Rectal smooth muscle tissue (tissue), 1 donor: Measurements from ENCODE around the gene CTXND2.
A peak's percentile ranks its signal among the peaks of the same experiment; 100 is the strongest.
"Not testable (repeated sequence)": the region's sequence is repeated elsewhere in the genome, so short reads cannot be mapped to it uniquely, and the experiment has no call there.

Source experiments
- H3K27ac ChIP-seq: one replicate; pipeline ENCODE4 v1.7.0; 2013; ENCODE audit warnings: low read depth, low read length, inconsistent platforms
- H3K27me3 ChIP-seq: one replicate; pipeline ENCODE4 v1.7.0; 2013; ENCODE audit warnings: low read length; ENCODE audit not compliant: control insufficient read depth, insufficient read depth
- H3K36me3 ChIP-seq: one replicate; pipeline ENCODE4 v1.7.0; 2013; ENCODE audit warnings: low read length; ENCODE audit not compliant: control insufficient read depth, insufficient read depth
- H3K4me1 ChIP-seq: one replicate; pipeline ENCODE4 v1.7.0; 2013; ENCODE audit warnings: low read length; ENCODE audit not compliant: control insufficient read depth, insufficient read depth
- H3K4me3 ChIP-seq: one replicate; pipeline ENCODE4 v1.7.0; 2013; ENCODE audit warnings: low read length
- H3K9ac ChIP-seq: one replicate; pipeline ENCODE4 v1.7.0; 2013; ENCODE audit warnings: low read length

Gene CTXND2

GRCh38 chr1:150873521-150873920 is 13.4 kb upstream of the CTXND2 start:
- H3K36me3 ChIP-seq = no peaks in the 10 kb centered on the region
- no peak overlapping the region for H3K9ac ChIP-seq
- H3K27ac ChIP-seq = no peak overlapping the region
- peaks cover 3% of the 10 kb centered on the region for H3K4me1 ChIP-seq
- no peaks in the 10 kb centered on the region for H3K27me3 ChIP-seq
- H3K4me3 ChIP-seq = no peak overlapping the region

GRCh38 chr1:150874455-150875196 is 12.3 kb upstream of the CTXND2 start:
- H3K4me3 ChIP-seq = peak overlapping the region; percentile 81
- H3K9ac ChIP-seq = no peak overlapping the region
- no peak overlapping the region for H3K27ac ChIP-seq
- no peaks in the 10 kb centered on the region for H3K27me3 ChIP-seq
- no peaks in the 10 kb centered on the region for H3K36me3 ChIP-seq
- H3K4me1 ChIP-seq = peaks cover 3% of the 10 kb centered on the region

- H3K27me3 ChIP-seq = no peaks in the 10 kb centered on the region
- H3K4me3 ChIP-seq = peak overlapping the region; percentile 81
- peaks cover 3% of the 10 kb centered on the region for H3K4me1 ChIP-seq
- H3K27ac ChIP-seq = peak overlapping the region; percentile 94
- peak overlapping the region; percentile 81 for H3K9ac ChIP-seq
- no peaks in the 10 kb centered on the region for H3K36me3 ChIP-seq
These were observed 11.5 kb upstream of the CTXND2 start for GRCh38 chr1:150875197-150876118.

- no peaks in the 10 kb centered on the region for H3K27me3 ChIP-seq
- H3K4me3 ChIP-seq = peak overlapping the region; percentile 81
- H3K4me1 ChIP-seq = peaks cover 3% of the 10 kb centered on the region
- H3K27ac ChIP-seq = peak overlapping the region; percentile 94
- peak overlapping the region; percentile 81 for H3K9ac ChIP-seq
- no peaks in the 10 kb centered on the region for H3K36me3 ChIP-seq
These were observed 10.8 kb upstream of the CTXND2 start for GRCh38 chr1:150876119-150876454.

GRCh38 chr1:150878931-150879330 is 8.0 kb upstream of the CTXND2 start:
- not testable (repeated sequence) for H3K36me3 ChIP-seq, H3K27me3 ChIP-seq, H3K4me1 ChIP-seq, H3K27ac ChIP-seq, H3K9ac ChIP-seq, H3K4me3 ChIP-seq

- H3K4me1 ChIP-seq = no peaks in the 10 kb centered on the region
- H3K27me3 ChIP-seq = no peaks in the 10 kb centered on the region
- H3K36me3 ChIP-seq = no peaks in the 10 kb centered on the region
- H3K4me3 ChIP-seq = no peak overlapping the region
- H3K27ac ChIP-seq = no peak overlapping the region
- H3K9ac ChIP-seq = no peak overlapping the region
These were observed 5.4 kb upstream of the CTXND2 start for GRCh38 chr1:150881331-150882070.

- not testable (repeated sequence) for H3K4me3 ChIP-seq, H3K9ac ChIP-seq, H3K36me3 ChIP-seq, H3K27ac ChIP-seq, H3K27me3 ChIP-seq, H3K4me1 ChIP-seq
These were observed 3.8 kb upstream of the CTXND2 start for GRCh38 chr1:150883121-150883520.

- H3K27ac ChIP-seq = no peak overlapping the region
- H3K27me3 ChIP-seq = no peaks in the 10 kb centered on the region
- no peaks in the 10 kb centered on the region for H3K4me1 ChIP-seq
These were observed 1.8 kb downstream of the CTXND2 start for GRCh38 chr1:150888727-150889126.

GRCh38 chr1:150890033-150890416 is 3.1 kb downstream of the CTXND2 start:
- Histone ChIP-seq H3K9ac (no peak overlapping the region), H3K4me3 (no peak overlapping the region), H3K4me1 (no peaks in the 10 kb centered on the region), H3K27me3 (no peaks in the 10 kb centered on the region), H3K27ac (no peak overlapping the region), H3K36me3 (no peaks in the 10 kb centered on the region)

More at GRCh38 chr1:150888727-150889126, 1.8 kb downstream of the CTXND2 start:
- H3K9ac ChIP-seq = no peak overlapping the region
- H3K36me3 ChIP-seq = no peaks in the 10 kb centered on the region
- no peak overlapping the region for H3K4me3 ChIP-seq

GRCh38 chr1:150893336-150893913 is 6.5 kb downstream of the CTXND2 start:
- Histone ChIP-seq H3K4me3 (no peak overlapping the region), H3K9ac (no peak overlapping the region), H3K36me3 (no peaks in the 10 kb centered on the region), H3K27ac (no peak overlapping the region), H3K27me3 (no peaks in the 10 kb centered on the region), H3K4me1 (no peaks in the 10 kb centered on the region)

GRCh38 chr1:150895618-150896017 is 8.7 kb downstream of the CTXND2 start:
- Histone ChIP-seq H3K9ac (no peak overlapping the region), H3K36me3 (no peaks in the 10 kb centered on the region), H3K4me1 (no peaks in the 10 kb centered on the region), H3K27ac (no peak overlapping the region), H3K4me3 (no peak overlapping the region), H3K27me3 (no peaks in the 10 kb centered on the region)

- H3K27ac ChIP-seq, H3K9ac ChIP-seq, H3K36me3 ChIP-seq, H3K27me3 ChIP-seq, H3K4me1 ChIP-seq, H3K4me3 ChIP-seq: not testable (repeated sequence)
These were observed 12.9 kb downstream of the CTXND2 start for GRCh38 chr1:150899795-150900194.
